ENCODE results near the gene FTMT. TPM values are rescaled to one million over a fixed set of nuclear protein-coding genes. Genes with fewer than 3 reads are reported as not detected.

The FTMT gene
- total RNA-seq, 1 experiment from 2014 or later, result not detected

- DNase-seq (ENCODE audit: unreplicated experiment), result no peak
- no peak for TF ChIP-seq CTCF (IDR thresholded peaks at IDR 0.05; ENCODE audit: unreplicated experiment)
- BruUV-seq (replicated peaks), result no TSS peak
- Mint-ChIP-seq H3K9me3 (ENCODE audit: unreplicated experiment) (no peaks in the 10 kb centered on the region), H3K27ac (ENCODE audit: low read depth, unreplicated experiment) (no peak overlapping the region), H3K36me3 (ENCODE audit: insufficient read depth, unreplicated experiment) (no peaks in the 10 kb centered on the region), H3K4me3 (ENCODE audit: unreplicated experiment) (no peak overlapping the region), H3K27me3 (ENCODE audit: insufficient read depth, unreplicated experiment) (no peaks in the 10 kb centered on the region), H3K4me1 (ENCODE audit: insufficient read depth, unreplicated experiment) (no peaks in the 10 kb centered on the region)
- ChIA-PET POLR2A (interaction anchor here (0.7 kb wide), 1 partner anchor 9 kb away, joined by 3 read pairs; no protein-coding TSS in a partner anchor), CTCF (interaction anchor here (0.9 kb wide), 1 partner anchor 1082 kb away, joined by 3 read pairs; no protein-coding TSS in a partner anchor)
- intact Hi-C loops (cut with micrococcal nuclease), result no loop called here
Observed at GRCh38 chr5:121899346-121899745, 47.7 kb downstream of the FTMT start.

Other genes starting within 250 kb of the FTMT start
- gene SRFBP1, start 110.1 kb downstream of the FTMT start, total RNA-seq (2022), result 18.0 and 21.4 TPM in 2 replicates
- gene LOX, start 226.4 kb downstream of the FTMT start, total RNA-seq (2022), result 7.1 and 10.7 TPM in 2 replicates